Keratinocyte (primary cell): ENCODE results near the gene NAIF1. TPM values are rescaled to one million over a fixed set of nuclear protein-coding genes. Genes with fewer than 3 reads are reported as not detected.

Experiments
- DNase-seq: peaks from one replicate; pipeline ENCODE4 v3.0.0-alpha.2; 2011; ENCODE audit warnings: low read depth, missing footprints, low spot score
- FAIRE-seq: peaks from 2 replicates; lab custom pipeline; 2011; peaks lifted over from hg19 to GRCh38; lab: Jason Lieb, UNC
- H2AFZ ChIP-seq: 2 replicates; pipeline ENCODE4 v1.6.0; 2012; ENCODE audit warnings: low read length, control low read depth, inconsistent platforms; ENCODE audit not compliant: control insufficient read depth
- H3K27ac ChIP-seq: 2 replicates; pipeline ENCODE4 v1.5.1; 2011; ENCODE audit warnings: low read length; ENCODE audit not compliant: control insufficient read depth, insufficient read depth
- H3K27me3 ChIP-seq: 3 replicates; pipeline ENCODE4 v1.6.0; 2011; ENCODE audit warnings: low read length; ENCODE audit not compliant: control insufficient read depth, insufficient read depth; ENCODE audit errors: extremely low read depth
- H3K36me3 ChIP-seq, 2 experiments: 2 replicates in 1 of 2; 3 replicates in 1 of 2; pipeline ENCODE4 v1.5.1; 2011; ENCODE audit warnings: low read length in 2 of 2, mild to moderate bottlenecking in 1 of 2; ENCODE audit not compliant: control insufficient read depth in 2 of 2, insufficient read depth in 2 of 2; ENCODE audit errors: extremely low read depth in 1 of 2
- H3K4me1 ChIP-seq: 3 replicates; pipeline ENCODE4 v1.5.1; 2011; ENCODE audit warnings: low read length; ENCODE audit not compliant: control insufficient read depth, insufficient read depth; ENCODE audit errors: extremely low read depth
- H3K4me2 ChIP-seq: 3 replicates; pipeline ENCODE4 v1.6.0; 2011; ENCODE audit warnings: low read depth, low read length; ENCODE audit not compliant: control insufficient read depth, insufficient read depth; ENCODE audit errors: extremely low read depth
- H3K4me3 ChIP-seq, 3 experiments: fragments of 200-600 bp in 1 of 3; sonication (generic) in 1 of 3; 2 replicates in 2 of 3; 3 replicates in 1 of 3; pipeline ENCODE4 v1.5.1; 2011 to 2016; ENCODE audit warnings: low read length in 3 of 3, mild to moderate bottlenecking in 3 of 3, control low read depth in 2 of 3, inconsistent platforms in 1 of 3, low read depth in 1 of 3, mixed read lengths in 1 of 3, mixed run types in 1 of 3, moderate library complexity in 1 of 3; ENCODE audit not compliant: control insufficient read depth in 2 of 3, insufficient read depth in 2 of 3; ENCODE audit errors: extremely low read depth in 1 of 3
- H3K79me2 ChIP-seq: 2 replicates; pipeline ENCODE4 v1.6.0; 2012; ENCODE audit warnings: low read length; ENCODE audit not compliant: control insufficient read depth, insufficient read depth
- H3K9ac ChIP-seq: 3 replicates; pipeline ENCODE4 v1.6.0; 2011; ENCODE audit warnings: low read length; ENCODE audit not compliant: control insufficient read depth, insufficient read depth; ENCODE audit errors: extremely low read depth
- H3K9me1 ChIP-seq: 3 replicates; pipeline ENCODE4 v1.6.0; 2011; ENCODE audit warnings: low read length; ENCODE audit not compliant: control insufficient read depth, insufficient read depth; ENCODE audit errors: extremely low read depth
- H3K9me3 ChIP-seq: 2 replicates; pipeline ENCODE4 v1.5.1; 2012; ENCODE audit warnings: low read depth, low read length; ENCODE audit not compliant: control insufficient read depth
- H4K20me1 ChIP-seq: 3 replicates; pipeline ENCODE4 v1.6.0; 2011; ENCODE audit warnings: low read length; ENCODE audit not compliant: control insufficient read depth, insufficient read depth; ENCODE audit errors: extremely low read depth
- CTCF ChIP-seq, 3 experiments: IDR thresholded peaks in 1 of 3; conservative IDR thresholded peaks in 1 of 3; optimal IDR thresholded peaks in 1 of 3; 2 replicates in 2 of 3; 3 replicates in 1 of 3; pipeline versions ENCODE3 to v1.5.1; 2011; ENCODE audit warnings: low read length in 3 of 3, mild to moderate bottlenecking in 3 of 3, moderate library complexity in 2 of 3, control low read depth in 1 of 3, inconsistent platforms in 1 of 3; ENCODE audit not compliant: insufficient read depth in 2 of 3; ENCODE audit errors: extremely low read depth in 1 of 3
- EZH2 ChIP-seq: IDR thresholded peaks from one replicate; pipeline ENCODE4 v1.6.1; 2012; ENCODE audit warnings: inconsistent platforms, mild to moderate bottlenecking, low read length, moderate library complexity
- dilution Hi-C: fragments of 300-500 bp; cut with MboI; formaldehyde crosslinking; loops from one replicate; pipeline ENCODE4 v1.7.0; 2020; ENCODE audit warnings: low sequenced_read_pairs; ENCODE audit not compliant: extremely low pct_ligation_motif_present
- polyA plus RNA-seq, 5 experiments: library from polyadenylated mRNA; depleted of rRNA in 3 of 5; stranded (reverse) in 3 of 5; stranded (forward) in 1 of 5; unstranded in 1 of 5; fragments of >200 nt; gene quantifications; 1 replicate in 1 of 5; 2 replicates in 3 of 5; 3 replicates in 1 of 5; pipeline versions ENCODE4 v1.2.1 to v1.2.3, GENCODE V29; 2011 to 2012; ENCODE audit warnings: missing spikeins in 2 of 5, low read depth in 1 of 5, low replicate concordance in 1 of 5

NAIF1 gene
- polyA plus RNA-seq, 1 donor (not counting 4 experiments of a cell fraction or from before 2014, with no cell fraction given): 6.3 TPM

- Histone ChIP-seq H2AFZ (no peak overlapping the region), H3K9ac (no peak overlapping the region), H3K9me3 (no peaks in the 10 kb centered on the region), H3K79me2 (no peaks in the 10 kb centered on the region), H3K9me1 (no peaks in the 10 kb centered on the region), H3K4me3 (no peak overlapping the region), H3K27me3 (no peaks in the 10 kb centered on the region), H4K20me1 (no peaks in the 10 kb centered on the region), H3K4me2 (no peak overlapping the region), H3K27ac (no peak overlapping the region), H3K4me1 (no peaks in the 10 kb centered on the region), H3K36me3 (peaks cover 18 to 29% of the 10 kb centered on the region in 2 experiments)
- TF ChIP-seq EZH2 (no peak), CTCF (optimal IDR thresholded peaks at IDR 0.05 in 1 of 3, IDR thresholded peaks at IDR 0.05 in 1 of 3, conservative IDR thresholded peaks at IDR 0.05 in 1 of 3; ENCODE audit: extremely low read depth in 1 of 3, insufficient read depth in 2 of 3, low read length in 3 of 3) (no peak)
- dilution Hi-C loops: no loop called here
- peak; percentile 53 for FAIRE-seq
- no peak for DNase-seq
Observed at GRCh38 chr9:128109050-128109709, 42.1 kb upstream of the NAIF1 start.

GRCh38 chr9:128108269-128109049, 41.3 kb upstream of the NAIF1 start:
- H3K27me3 ChIP-seq: no peaks in the 10 kb centered on the region
- FAIRE-seq: no peak
- H2AFZ ChIP-seq: no peak overlapping the region
- H3K4me3 ChIP-seq: no peak overlapping the region
- no peaks in the 10 kb centered on the region for H3K79me2 ChIP-seq
- TF ChIP-seq EZH2: no peak
- TF ChIP-seq CTCF (optimal IDR thresholded peaks at IDR 0.05 in 1 of 3, IDR thresholded peaks at IDR 0.05 in 1 of 3, conservative IDR thresholded peaks at IDR 0.05 in 1 of 3; ENCODE audit: extremely low read depth in 1 of 3, insufficient read depth in 2 of 3, low read length in 3 of 3): no peak
- DNase-seq: no peak
- H3K9ac ChIP-seq: no peak overlapping the region
- no peak overlapping the region for H3K4me2 ChIP-seq
- H3K36me3 ChIP-seq: peaks cover 24 to 34% of the 10 kb centered on the region in 2 experiments
- dilution Hi-C loops: no loop called here
- no peaks in the 10 kb centered on the region for H3K9me1 ChIP-seq
- H3K27ac ChIP-seq: no peak overlapping the region
- H4K20me1 ChIP-seq: no peaks in the 10 kb centered on the region
- no peaks in the 10 kb centered on the region for H3K4me1 ChIP-seq
- no peaks in the 10 kb centered on the region for H3K9me3 ChIP-seq
